EH (cell line): ENCODE results near the gene RPL10A.
A peak's percentile ranks its signal among the peaks of the same experiment; 100 is the strongest.

Source experiments
- DNase-seq: peaks from one replicate; pipeline ENCODE4 v3.0.0-alpha.2; 2015; ENCODE audit warnings: low read depth

The RPL10A gene

GRCh38 chr6:35449287-35449881 lies 18.8 kb upstream of the RPL10A start:
- DNase-seq: peak; percentile 80

- DNase-seq: no peak
Observed at GRCh38 chr6:35451354-35452182, 16.6 kb upstream of the RPL10A start.

GRCh38 chr6:35452183-35453090 lies 15.8 kb upstream of the RPL10A start, which contains the start of gene FANCE:
Gene FANCE, plus strand, starts transcription at chr6:35452338. Its CDS starts 208 bp downstream, at chr6:35452546.
- peak; percentile 89 for DNase-seq

- no peak for DNase-seq
Observed at GRCh38 chr6:35453236-35453635, 15.0 kb upstream of the RPL10A start.

GRCh38 chr6:35454391-35455110 lies 13.7 kb upstream of the RPL10A start:
- peak; percentile 35 for DNase-seq

GRCh38 chr6:35457907-35458306 lies 10.3 kb upstream of the RPL10A start:
- DNase-seq: no peak

GRCh38 chr6:35461270-35461669 lies 6.9 kb upstream of the RPL10A start:
- DNase-seq: no peak

- DNase-seq: no peak
Observed at GRCh38 chr6:35463292-35463691, 4.9 kb upstream of the RPL10A start.

GRCh38 chr6:35465646-35466045 lies 2.6 kb upstream of the RPL10A start:
- DNase-seq: no peak

GRCh38 chr6:35468980-35469750 lies 964 bp downstream of the RPL10A start:
- DNase-seq: no peak

- DNase-seq: peak; percentile 45
Observed at GRCh38 chr6:35469751-35470662, 1.8 kb downstream of the RPL10A start.

- no peak for DNase-seq
Observed at GRCh38 chr6:35470663-35471120, 2.5 kb downstream of the RPL10A start.

GRCh38 chr6:35471836-35472345 lies 3.7 kb downstream of the RPL10A start:
- DNase-seq: peak; percentile 40

GRCh38 chr6:35473075-35473849 lies 5.1 kb downstream of the RPL10A start:
- no peak for DNase-seq

GRCh38 chr6:35473850-35474130 lies 5.6 kb downstream of the RPL10A start:
- DNase-seq: no peak

GRCh38 chr6:35474131-35474941 lies 6.1 kb downstream of the RPL10A start:
- no peak for DNase-seq

- no peak for DNase-seq
Observed at GRCh38 chr6:35474942-35475570, 6.9 kb downstream of the RPL10A start.

GRCh38 chr6:35475573-35475972 lies 7.4 kb downstream of the RPL10A start:
- no peak for DNase-seq
